DMS79 (cell line): ENCODE measurements around the gene NOS2.
A peak's percentile ranks its signal among the peaks of the same experiment; 100 is the strongest.

Experiments
- DNase-seq: peaks from one replicate; lab custom pipeline; 2025; lab: John Stamatoyannopoulos, UW

The NOS2 gene

GRCh38 chr17:27818401-27819105 lies 18.2 kb upstream of the NOS2 start:
- DNase-seq: no peak

DNA sequence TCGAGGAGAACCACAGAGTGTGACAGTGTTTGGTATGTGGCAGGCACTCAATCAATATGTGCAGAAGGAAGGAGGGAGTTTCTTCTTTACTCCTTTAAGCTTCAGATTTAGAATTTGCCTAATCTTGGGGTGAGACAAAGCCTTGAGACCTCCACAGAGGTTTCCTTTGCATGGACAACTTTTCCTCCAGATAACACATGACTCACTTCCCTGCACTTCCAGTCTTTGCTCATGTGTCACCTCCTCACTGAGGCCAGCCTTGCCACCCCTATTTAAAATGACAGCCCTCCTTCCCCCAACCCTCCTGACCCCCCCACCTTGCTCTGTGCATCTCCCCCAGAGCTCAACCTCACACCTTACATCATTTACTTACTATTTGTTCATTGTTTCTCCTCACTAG lies 17.4 kb upstream of the NOS2 start:
- no peak for DNase-seq

GRCh38 chr17:27816946-27817345 lies 16.6 kb upstream of the NOS2 start:
- no peak for DNase-seq

GRCh38 chr17:27811961-27812360 lies 11.6 kb upstream of the NOS2 start:
- no peak for DNase-seq

DNA sequence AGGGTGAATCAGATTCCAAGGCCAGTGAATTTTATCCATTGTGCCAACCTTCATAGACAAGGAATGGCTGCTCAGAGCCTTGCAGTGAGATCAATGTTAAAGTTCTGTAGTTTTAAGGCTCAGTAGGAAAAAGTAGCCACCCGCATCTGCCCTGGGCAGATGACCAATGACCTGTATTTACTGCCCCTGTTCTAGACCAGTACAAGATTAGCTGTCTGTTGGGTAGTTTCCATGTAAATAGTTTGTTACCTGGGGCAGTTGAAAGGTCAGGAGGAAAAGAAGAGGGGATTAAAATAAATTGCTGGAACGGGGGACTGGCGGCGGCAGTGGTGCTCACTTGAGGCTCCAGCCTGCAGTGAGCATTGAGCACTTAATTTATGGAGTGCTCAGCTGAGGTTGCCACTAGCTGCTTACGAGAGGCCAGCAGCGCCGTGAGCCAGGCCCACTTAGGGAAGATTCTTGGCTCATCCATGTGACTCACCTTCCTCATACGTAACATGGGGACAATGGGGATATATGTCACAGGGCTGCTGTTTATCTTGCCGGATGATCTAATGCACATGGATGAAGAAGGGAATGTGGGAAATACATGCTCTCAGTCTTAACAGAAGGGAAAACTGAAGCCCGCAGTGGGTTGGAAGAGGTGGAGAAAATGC lies 10.7 kb upstream of the NOS2 start:
- no peak for DNase-seq

DNA sequence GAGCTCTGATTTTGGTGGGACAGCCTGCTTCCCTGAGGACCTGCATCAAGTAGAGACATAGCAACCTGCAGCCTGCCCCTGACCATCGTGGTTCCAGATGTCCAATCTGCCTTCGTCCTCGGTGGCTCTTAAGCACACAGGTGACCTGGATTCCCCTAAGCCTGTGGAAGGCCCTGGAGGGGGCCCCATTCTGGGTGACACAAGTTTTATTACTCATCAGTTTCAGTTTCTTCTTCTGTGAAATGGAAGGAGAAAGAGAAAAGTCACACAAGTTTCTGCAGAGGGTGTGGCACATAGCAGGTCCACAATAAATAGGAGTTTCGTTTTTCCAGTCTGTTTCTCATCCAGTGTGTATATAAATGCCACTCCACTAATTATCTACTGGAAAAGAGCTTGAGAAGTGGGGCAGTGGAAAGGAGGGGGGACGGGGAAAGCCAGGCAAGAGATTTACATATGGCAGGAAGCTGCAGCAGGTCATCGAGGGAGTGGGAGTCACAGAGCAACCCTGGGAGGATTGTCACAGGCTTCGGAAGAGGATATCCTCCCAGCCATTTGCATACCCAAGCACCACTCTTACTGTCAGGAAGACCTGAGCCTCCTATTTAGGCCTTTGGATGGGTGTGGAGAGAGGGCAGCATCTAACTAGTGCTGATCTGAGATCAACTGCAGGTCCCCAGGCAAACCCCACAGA lies 10.0 kb upstream of the NOS2 start:
- DNase-seq: no peak

DNA sequence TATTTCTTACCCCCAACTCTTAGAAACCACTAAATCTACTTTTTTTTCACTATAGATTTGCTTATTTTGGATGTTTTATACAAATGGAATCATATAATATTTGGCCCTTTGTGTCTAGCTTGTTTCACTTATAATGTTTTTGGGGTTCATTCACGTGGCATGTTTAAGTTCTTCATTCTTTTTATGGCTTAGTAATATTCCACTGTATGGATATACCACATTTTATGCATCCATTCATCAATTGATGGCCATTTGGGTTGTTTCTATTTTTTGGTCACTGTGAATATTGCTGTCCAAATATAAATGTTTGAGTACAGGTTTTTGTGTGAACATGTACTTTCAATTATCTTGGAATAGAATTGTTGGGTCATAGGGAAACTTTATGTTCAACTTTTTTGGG lies 9.2 kb upstream of the NOS2 start:
- DNase-seq: no peak

GRCh38 chr17:27808628-27809027 lies 8.3 kb upstream of the NOS2 start:
- no peak for DNase-seq

GRCh38 chr17:27807567-27808470 lies 7.5 kb upstream of the NOS2 start:
- no peak for DNase-seq

- DNase-seq: peak; percentile 46
Observed at GRCh38 chr17:27805520-27806146, 5.3 kb upstream of the NOS2 start.

GRCh38 chr17:27804113-27804512 lies 3.8 kb upstream of the NOS2 start:
- DNase-seq: no peak

DNA sequence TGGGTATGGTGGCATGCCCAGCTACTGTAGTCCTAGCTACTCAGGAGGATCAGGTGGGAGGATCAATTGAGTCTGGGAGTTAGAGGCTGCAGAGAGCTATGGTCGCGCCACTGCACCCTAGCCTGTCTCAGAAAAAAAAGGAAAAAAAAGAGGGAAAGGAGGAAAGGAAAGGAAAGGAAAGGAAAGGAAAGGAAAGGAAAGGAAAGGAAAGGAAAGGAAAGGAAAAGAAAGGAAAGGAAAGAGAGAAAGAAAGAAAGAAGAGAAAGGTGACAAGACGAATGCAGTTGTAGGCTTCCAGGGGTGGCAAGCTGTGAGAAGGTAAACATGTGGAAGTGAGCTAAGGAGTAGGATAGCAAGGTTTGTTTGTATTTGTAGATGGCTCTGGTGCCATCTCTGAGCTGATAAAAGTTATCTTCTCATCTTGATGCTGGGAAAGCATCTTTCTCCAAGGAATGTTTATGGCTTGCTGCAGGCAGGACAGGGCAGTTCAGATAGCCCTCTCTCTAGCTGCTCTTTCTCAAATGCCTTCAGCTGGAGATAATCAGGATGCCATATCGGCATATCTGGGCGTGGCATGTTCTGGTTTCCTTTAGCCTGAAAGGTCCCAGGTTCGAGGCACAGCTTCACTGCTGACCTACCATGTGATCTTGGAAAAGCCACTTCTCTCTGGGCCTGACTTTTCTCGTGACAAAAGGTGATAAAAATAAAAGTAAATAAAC lies 2.8 kb upstream of the NOS2 start:
- no peak for DNase-seq

- no peak for DNase-seq
Observed at GRCh38 chr17:27802033-27802432, 1.7 kb upstream of the NOS2 start.

- no peak for DNase-seq
Observed at GRCh38 chr17:27798376-27798775, 2.0 kb downstream of the NOS2 start.

- DNase-seq: no peak
Observed at GRCh38 chr17:27797390-27798091, 2.8 kb downstream of the NOS2 start.

DNA sequence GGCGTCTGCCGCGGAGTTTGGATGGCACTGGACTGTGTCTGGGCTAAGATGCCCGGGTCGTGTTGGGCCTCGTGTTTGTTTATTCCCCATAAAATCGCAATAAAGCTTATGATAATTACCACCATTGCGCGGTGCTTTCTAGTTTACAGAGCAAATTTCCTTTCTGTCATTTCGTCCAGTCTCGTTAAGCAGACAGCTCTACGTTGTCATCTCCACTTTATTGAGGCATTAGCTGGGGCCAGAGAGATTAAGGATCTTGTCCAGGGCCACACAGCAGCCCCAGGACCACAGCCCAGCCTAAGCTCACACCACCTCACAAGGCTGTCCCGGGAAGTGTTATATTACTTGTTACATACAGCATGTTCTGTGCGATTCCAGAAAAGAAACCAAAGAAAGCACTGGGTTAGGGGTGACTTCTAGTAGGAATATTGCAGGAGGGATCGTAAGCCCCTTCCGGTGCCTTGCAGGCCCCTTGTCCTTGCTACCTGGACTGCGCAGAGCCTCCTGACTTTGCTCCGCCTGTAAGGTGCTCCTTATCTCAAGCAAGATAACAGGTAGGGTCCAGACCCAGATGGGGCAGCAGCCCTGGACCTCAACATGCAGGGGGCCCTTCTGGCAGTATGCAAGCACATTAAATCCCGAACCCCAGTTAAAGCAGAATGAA lies 6.3 kb downstream of the NOS2 start:
- DNase-seq: no peak

DNA sequence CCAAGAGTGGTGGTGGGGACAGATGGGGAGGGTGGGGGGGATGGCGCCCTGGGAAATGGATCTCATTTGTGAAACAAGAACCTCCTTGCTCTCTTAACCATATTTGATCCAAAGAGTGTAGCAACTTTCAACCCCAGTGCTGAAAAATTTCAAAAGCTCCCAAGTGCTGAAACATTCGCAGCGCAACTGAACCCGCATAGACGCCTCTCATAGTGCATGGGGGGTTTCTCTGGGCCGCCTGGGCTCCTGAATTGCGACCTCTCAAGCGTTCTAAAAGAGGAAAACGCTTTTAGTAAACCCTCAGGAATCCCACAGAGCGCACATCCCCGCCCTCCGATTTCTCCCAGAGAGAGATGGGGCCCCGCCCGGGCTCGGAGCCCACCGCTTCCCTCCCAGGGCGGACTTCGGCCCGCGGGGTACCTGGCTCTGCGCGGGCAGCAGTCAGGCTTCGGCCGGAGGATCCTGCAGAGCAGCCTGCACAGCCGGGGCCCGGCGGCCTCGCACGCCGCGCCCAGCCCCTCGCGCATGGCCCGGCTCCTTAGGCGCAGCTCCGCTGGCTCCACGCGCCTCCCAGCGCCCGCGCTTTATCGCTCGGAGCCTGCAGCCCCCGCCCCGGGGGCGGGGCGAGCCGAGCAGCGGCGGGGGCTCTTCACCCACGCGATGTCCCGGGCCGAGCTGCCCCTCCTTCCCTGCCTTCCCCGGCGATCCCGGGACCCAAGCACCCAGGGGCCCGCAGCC lies 7.0 kb downstream of the NOS2 start:
- DNase-seq: no peak

DNA sequence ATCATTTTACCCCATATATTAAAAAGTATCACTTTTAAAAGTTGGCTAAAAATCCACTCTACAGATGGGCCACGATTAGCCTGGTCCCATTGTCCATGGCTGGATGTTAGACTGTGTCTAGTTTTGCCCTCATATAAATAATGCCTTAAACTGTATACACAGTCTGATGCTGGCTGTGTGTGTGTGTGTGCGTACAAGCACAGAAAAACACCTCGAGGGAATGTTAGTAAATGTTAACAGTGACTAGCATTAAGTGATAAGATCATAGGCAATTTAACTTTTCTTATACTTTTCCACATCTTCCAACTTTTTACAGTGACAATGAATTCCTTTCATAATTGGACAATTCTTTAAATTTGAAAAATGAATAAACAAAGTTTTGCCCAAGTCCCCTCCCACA lies 8.2 kb downstream of the NOS2 start:
- no peak for DNase-seq

DNA sequence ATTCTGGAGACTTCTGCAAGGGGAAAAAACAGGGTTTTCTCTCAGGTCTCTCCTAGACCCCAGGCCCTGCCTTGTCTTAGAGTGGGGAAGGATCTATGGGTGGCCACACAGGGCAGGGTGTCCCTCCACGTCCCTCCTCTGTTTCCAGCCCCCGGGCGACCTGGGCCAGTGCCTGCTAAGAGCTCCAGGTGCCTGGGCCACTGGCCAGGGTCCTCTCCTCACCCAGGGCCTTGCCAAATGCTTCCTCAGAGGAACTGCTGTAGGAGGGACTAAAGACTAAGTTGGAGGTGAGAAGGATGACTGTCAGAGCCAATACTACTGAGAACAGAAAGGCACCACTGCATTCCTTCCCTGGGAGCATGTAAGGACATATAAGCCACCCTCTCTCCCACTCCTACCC lies 11.4 kb downstream of the NOS2 start:
- no peak for DNase-seq
